Activated CD8-positive, alpha-beta T cell treated with anti-CD3 and anti-CD28 coated beads for 36 hours (primary cell): ENCODE measurements around the gene DCDC2C. TPM values are rescaled to one million over a fixed set of nuclear protein-coding genes. Genes with fewer than 3 reads are reported as not detected.
A peak's percentile ranks its signal among the peaks of the same experiment; 100 is the strongest.
"Not testable (repeated sequence)": the region's sequence is repeated elsewhere in the genome, so short reads cannot be mapped to it uniquely, and the experiment has no call there.

Source experiments
- ATAC-seq: fragments of 200-7000 bp; cut with Tn5 transposase; one replicate; pipeline ENCODE4 v1.10.0; 2021; ENCODE audit warnings: mild to moderate bottlenecking, moderate library complexity
- CTCF ChIA-PET: fragments of 350-600 bp; sonication (Branson Sonifier 250); formaldehyde crosslinking; loops from one replicate; lab custom pipeline; 2021; ENCODE audit warnings: antibody characterized with exemption; lab: Charles Lee
- POLR2A ChIA-PET: fragments of 350-600 bp; sonication (Branson Sonifier 250); formaldehyde crosslinking; loops from one replicate; lab custom pipeline; 2021; ENCODE audit warnings: antibody characterized with exemption; lab: Charles Lee
- DNase-seq: peaks from one replicate; pipeline ENCODE4 v3.0.0-alpha.2; 2020
- H3K27ac Mint-ChIP-seq: one replicate; pipeline ENCODE4 v1.8.0; 2021; ENCODE audit warnings: mild to moderate bottlenecking, mixed read lengths
- H3K27me3 Mint-ChIP-seq: one replicate; pipeline ENCODE4 v1.8.0; 2021; ENCODE audit warnings: mixed read lengths
- H3K36me3 Mint-ChIP-seq: one replicate; pipeline ENCODE4 v1.8.0; 2021; ENCODE audit warnings: low read depth, mixed read lengths
- H3K4me1 Mint-ChIP-seq: one replicate; pipeline ENCODE4 v1.8.0; 2021; ENCODE audit warnings: low read depth, mixed read lengths
- H3K4me3 Mint-ChIP-seq: one replicate; pipeline ENCODE4 v1.8.0; 2021; ENCODE audit warnings: mild to moderate bottlenecking, moderate library complexity, mixed read lengths
- H3K9me3 Mint-ChIP-seq: one replicate; pipeline ENCODE4 v1.8.0; 2021; ENCODE audit warnings: mixed read lengths
- CTCF ChIP-seq: fragments of 200-600 bp; IDR thresholded peaks from one replicate; pipeline ENCODE4 v1.8.0; 2022; ENCODE audit warnings: antibody characterized with exemption, mild to moderate bottlenecking
- intact Hi-C: fragments of 100-400 bp; cut with micrococcal nuclease; formaldehyde crosslinking; loops from one replicate; pipeline ENCODE4 v1.10.0; 2022
- total RNA-seq, 2 experiments: library from RNA; stranded (reverse); gene quantifications; one replicate each; pipeline ENCODE4 v1.2.3, GENCODE V29; 2021

DCDC2C gene
- total RNA-seq, 2 experiments from 2014 or later: not detected

GRCh38 chr2:3656762-3657721 lies 46.3 kb upstream of the DCDC2C start:
- DNase-seq (no peak), ATAC-seq (no peak)
- Mint-ChIP-seq H3K4me1 (peaks cover 7% of the 10 kb centered on the region), H3K4me3 (no peak overlapping the region), H3K27me3 (no peaks in the 10 kb centered on the region), H3K9me3 (no peaks in the 10 kb centered on the region), H3K36me3 (no peaks in the 10 kb centered on the region), H3K27ac (no peak overlapping the region)
- ChIA-PET POLR2A (no interaction called here), CTCF (no interaction called here)
- TF ChIP-seq CTCF: no peak
- intact Hi-C loops: loop anchor here (10.0 kb wide), 1 partner anchor 232 kb away; no protein-coding TSS in a partner anchor

GRCh38 chr2:3657881-3658280 lies 45.5 kb upstream of the DCDC2C start, which contains the start of gene ALLC:
Gene ALLC, plus strand, starts transcription at chr2:3658200. Its CDS starts 12,958 bp downstream, at chr2:3671158.
- Mint-ChIP-seq H3K4me1 (peaks cover 4% of the 10 kb centered on the region), H3K9me3 (no peaks in the 10 kb centered on the region), H3K27ac (no peak within 1 kb of the TSS), H3K36me3 (no peaks in the 10 kb centered on the region), H3K4me3 (no peak within 1 kb of the TSS), H3K27me3 (no peaks in the 10 kb centered on the region)
- intact Hi-C loops: loop anchor here (10.0 kb wide), 1 partner anchor 233 kb away; no protein-coding TSS in a partner anchor
- CTCF ChIA-PET: no interaction called here
- POLR2A ChIA-PET: no interaction called here
- TF ChIP-seq CTCF: no peak
- ATAC-seq (no peak), DNase-seq (no peak)

GRCh38 chr2:3659447-3660432 lies 43.6 kb upstream of the DCDC2C start:
- intact Hi-C loops: loop anchor here (10.0 kb wide), 1 partner anchor 235 kb away; no protein-coding TSS in a partner anchor
- Mint-ChIP-seq H3K27me3 (no peaks in the 10 kb centered on the region), H3K27ac (no peak overlapping the region), H3K4me1 (peaks cover 4% of the 10 kb centered on the region), H3K4me3 (no peak overlapping the region), H3K36me3 (no peaks in the 10 kb centered on the region), H3K9me3 (no peaks in the 10 kb centered on the region)
- ChIA-PET CTCF (no interaction called here), POLR2A (no interaction called here)
- no peak for TF ChIP-seq CTCF
- DNase-seq (peak; percentile 17), ATAC-seq (peak; percentile 56)

- H3K27me3 Mint-ChIP-seq, H3K27ac Mint-ChIP-seq, POLR2A ChIA-PET, DNase-seq, H3K4me1 Mint-ChIP-seq, ATAC-seq, H3K9me3 Mint-ChIP-seq, intact Hi-C loops, H3K36me3 Mint-ChIP-seq, H3K4me3 Mint-ChIP-seq: not testable (repeated sequence)
- CTCF ChIA-PET: interaction anchor here (1.3 kb wide), 1 partner anchor 9 kb away, joined by 6 read pairs; no protein-coding TSS in a partner anchor
Observed at GRCh38 chr2:3660640-3661039, 42.7 kb upstream of the DCDC2C start.

GRCh38 chr2:3661149-3661660 lies 42.2 kb upstream of the DCDC2C start:
- Mint-ChIP-seq H3K4me3 (no peak overlapping the region), H3K9me3 (no peaks in the 10 kb centered on the region), H3K27ac (no peak overlapping the region), H3K36me3 (no peaks in the 10 kb centered on the region), H3K27me3 (no peaks in the 10 kb centered on the region), H3K4me1 (peaks cover 4% of the 10 kb centered on the region)
- TF ChIP-seq CTCF: no peak
- no peak for ATAC-seq
- CTCF ChIA-PET: interaction anchor here (1.2 to 1.3 kb wide), 2 partner anchors 10 to 13 kb away, joined by 4 to 6 read pairs; no protein-coding TSS in a partner anchor
- intact Hi-C loops: no loop called here
- POLR2A ChIA-PET: no interaction called here
- no peak for DNase-seq
